ENCODE data around the gene LCAT.
"Not testable (repeated sequence)": the region's sequence is repeated elsewhere in the genome, so short reads cannot be mapped to it uniquely, and the experiment has no call there.

Gene LCAT, protein sequence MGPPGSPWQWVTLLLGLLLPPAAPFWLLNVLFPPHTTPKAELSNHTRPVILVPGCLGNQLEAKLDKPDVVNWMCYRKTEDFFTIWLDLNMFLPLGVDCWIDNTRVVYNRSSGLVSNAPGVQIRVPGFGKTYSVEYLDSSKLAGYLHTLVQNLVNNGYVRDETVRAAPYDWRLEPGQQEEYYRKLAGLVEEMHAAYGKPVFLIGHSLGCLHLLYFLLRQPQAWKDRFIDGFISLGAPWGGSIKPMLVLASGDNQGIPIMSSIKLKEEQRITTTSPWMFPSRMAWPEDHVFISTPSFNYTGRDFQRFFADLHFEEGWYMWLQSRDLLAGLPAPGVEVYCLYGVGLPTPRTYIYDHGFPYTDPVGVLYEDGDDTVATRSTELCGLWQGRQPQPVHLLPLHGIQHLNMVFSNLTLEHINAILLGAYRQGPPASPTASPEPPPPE

DNA sequence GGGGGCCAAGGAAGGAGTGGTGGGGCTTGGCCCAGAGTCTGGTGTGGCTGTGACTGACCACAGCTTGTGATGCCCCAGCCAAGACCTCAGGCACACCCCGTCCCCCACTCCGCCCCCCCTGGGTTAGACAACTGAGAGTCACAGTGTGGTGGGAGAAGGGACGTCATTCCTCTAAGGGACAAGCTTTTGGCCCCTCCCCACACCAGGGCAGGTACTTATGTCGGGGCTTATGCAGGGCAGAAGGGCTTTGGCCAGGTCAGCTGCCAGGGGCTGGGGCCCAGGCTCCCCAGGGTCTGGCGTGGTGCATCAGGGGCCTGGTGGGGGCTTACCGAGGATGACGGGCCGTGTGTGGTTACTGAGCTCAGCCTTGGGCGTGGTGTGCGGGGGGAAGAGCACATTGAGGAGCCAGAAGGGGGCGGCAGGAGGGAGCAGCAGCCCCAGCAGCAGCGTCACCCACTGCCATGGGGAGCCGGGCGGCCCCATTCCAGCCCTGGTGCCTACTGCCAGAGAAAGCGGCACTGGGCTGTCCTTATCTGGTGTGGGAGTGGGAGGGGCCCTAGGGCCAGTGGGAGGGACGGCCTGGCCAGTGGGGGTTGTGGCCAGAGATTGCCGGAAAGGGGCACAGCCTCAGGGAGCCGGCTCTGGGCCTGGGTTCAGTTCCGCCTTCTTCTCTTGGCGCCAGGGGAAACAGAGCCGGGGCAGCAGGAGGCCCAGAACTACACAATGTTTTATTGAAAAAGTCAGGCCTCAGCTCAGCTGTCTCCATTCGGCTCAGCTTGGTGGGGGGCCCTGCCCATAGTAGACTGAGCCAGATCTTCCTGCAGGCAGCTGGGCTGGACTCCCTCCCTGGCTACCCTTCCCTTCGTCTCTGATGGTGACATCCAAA lies at the start of gene LCAT:
TSS of gene LCAT (minus strand) at position 502 of the 886 bp plus-strand sequence. CDS start at position 483, 19 bp downstream.
- no peak for DNase-seq (ENCODE audit: low spot score)

DNA sequence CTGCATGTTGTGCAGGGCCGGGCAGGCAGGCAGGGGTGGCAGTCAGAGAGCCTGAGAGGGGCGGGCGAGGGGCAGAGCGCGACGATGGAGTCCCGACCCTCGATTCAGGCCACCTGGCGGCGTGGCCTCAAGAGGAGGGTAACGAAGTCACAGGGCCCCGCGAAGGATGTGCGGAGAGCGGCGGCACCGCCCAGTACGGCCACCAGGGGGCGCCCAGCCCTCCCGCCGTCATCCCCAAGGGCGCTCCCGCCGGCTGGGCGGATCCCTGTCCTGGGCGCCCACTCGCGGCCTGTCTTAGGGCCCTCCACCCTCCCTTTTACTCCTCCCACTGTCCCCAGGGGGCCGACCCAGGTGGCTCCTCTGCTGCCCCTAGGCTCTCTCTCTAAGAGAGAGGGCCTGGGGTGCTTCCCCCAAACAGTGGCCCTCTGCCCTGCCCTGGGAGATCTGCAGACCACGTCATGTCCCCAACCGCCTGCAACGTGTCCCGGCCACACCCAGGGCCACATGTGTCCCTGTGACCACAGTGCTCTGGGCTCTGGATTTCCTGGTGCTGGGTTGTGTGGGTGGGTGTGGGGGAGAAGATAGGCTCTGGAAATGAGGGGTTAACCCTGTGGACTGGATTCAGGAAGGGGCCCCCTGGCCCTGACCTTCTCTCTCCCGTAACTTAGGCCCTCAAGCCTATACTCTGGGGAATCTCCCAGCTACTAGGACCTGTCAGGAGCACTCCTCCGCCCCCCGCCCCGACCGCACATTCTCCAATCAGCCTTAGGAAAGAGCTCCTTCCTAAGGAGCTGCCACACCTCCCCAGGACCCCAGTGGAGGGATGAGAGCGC lies 49.5 kb upstream of the LCAT start:
- peak; percentile 94 for DNase-seq (ENCODE audit: low spot score)

DNA sequence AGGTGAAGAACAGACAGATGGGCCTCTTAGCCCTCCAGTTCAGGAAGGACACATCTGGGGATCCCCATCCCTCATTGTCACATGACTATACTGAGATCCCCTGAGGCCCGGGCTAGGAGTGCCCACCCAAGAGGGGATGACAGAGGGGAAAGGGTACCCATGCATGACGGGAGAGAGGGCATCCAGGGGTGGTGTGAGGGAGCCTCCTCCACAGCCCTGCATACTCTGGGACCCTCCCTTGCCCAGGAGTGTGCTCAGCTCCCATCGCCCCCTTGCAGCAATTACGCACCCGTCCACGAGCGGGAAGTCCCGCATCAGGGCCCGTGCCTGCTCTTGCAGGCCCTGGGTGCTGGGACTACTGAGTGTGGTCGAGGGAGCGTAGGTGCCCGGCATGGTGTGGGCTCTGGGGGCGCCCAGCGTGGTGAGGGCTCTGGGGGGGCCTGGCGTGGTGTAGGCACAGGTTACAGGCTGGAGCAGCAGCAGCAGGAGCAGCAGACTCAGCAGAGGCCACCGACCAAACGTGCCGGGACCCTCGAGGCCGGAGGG lies 48.8 kb upstream of the LCAT start:
- DNase-seq (ENCODE audit: low spot score), result no peak

DNA sequence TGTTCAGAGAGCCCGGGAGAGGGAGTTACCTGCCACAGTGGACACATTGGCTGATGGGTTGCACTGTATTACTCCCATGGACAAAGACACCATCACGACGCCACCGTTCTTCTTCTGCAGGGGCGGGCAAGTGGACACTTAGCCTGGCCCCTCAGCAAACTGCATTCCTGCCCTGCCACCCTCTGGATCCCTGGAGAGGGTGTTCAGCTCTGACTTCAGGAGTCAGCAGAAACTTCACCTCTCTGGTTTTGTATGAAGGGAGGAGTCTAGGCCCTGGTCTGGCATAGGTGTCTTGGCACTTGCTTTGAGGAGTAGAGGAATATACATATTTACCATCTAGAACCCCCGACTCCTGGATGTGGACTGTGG lies 46.1 kb upstream of the LCAT start:
- DNase-seq (ENCODE audit: low spot score), result no peak

DNA sequence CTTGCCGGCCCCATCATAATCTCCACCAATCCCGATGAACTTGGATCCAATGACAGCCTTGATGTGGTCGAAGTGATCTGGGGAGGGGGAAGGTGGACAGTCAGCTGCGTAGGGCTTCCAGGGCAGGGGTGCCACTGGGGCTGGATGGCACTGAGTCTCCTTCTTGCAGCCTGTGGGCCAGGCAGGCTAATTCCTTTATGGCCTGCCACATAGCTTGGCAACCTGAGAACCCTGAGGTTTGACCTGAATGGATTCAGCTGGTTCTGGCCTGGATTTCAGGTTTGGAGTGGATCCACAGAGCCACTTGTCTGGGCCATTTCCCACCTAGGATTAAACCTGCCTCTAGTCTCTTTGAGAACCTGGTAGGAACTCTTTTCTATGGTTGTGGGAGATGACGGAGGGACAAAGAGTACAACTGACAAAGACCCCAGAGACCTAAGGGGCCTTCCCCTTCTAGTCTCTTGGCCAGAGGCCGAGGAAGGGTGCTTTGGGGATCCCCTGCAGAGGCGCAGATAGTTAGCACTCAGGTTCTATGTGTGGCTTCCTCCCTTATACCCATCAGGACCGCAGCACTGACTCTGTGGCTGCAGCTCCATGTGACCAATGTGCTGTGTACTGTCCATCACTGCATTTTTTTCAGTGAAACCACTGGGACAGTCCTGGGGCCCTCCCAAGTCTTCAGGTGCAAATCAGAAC lies 45.5 kb upstream of the LCAT start:
- DNase-seq (ENCODE audit: low spot score), result no peak

DNA sequence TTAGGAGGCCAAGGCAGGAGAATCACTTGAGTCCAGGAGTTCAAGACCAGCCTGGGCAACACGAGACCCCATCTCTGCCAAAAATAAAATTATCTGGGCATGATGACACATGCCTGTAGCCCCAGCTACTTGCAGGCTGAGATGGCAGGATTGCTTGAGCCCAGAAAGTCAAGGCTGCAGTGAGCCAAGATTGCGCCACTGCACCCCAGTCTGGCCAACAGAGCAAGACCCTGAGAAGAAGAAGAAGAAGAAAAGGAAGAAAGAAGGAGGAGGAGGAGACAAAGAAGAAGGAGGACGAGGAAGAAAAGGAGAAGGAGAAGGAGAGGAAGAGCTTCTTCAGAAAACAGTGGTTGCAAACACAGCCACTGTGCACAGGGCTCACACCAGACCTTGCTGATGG lies 44.8 kb upstream of the LCAT start:
- no peak for DNase-seq (ENCODE audit: low spot score)

DNA sequence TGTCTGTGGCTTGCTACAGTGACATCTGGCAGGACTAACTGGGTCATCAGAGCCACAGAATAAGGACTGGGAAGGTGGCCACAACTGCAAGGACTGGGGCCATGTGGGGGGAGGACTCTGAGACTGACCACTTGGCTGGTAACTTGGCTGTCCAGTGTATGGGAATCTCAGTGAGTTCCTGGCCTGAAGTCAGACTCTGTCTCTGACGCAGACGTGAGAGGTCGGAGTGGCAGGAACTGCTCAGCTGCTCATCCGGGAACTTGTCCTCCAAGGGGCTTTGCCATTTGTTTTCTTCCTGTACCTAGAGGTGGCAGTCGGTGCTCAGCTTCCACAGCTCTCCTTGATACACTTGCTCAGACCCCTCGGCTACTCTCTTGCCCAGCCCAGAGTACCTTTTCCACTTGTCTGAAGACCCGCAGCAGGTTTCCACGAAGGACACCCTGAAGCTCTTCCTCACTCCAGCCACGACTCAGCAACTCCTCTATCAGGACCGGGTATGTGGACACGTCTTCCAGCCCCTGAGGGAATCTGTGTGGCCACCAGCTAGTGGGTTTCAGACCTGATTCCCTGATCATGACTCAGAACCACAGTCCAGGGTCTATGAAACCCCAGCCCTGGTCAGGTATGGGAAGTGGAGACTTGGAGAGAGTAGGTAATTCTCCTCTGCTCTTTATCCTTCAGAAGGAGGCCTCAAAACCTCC lies 43.7 kb upstream of the LCAT start:
- no peak for DNase-seq (ENCODE audit: low spot score)

DNA sequence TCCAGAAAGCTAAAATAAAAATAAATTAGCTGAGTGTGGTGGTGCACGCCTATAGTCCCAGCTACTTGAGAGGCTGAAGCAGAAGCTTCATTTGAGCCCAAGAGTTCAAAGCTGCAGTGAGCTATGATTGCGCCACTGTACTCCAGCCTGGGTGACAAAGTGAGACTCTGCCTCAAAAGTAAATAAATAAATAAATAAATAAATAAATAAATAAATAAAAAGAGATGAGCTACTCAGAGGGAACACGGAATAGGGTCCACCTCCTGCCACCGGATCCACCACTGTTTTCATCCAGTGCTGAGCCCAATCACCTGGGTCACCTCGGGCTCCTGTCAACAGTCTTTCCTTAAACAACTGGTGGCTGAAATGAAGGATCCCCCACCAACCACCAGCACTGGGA lies 43.0 kb upstream of the LCAT start:
- DNase-seq (ENCODE audit: low spot score), result no peak

DNA sequence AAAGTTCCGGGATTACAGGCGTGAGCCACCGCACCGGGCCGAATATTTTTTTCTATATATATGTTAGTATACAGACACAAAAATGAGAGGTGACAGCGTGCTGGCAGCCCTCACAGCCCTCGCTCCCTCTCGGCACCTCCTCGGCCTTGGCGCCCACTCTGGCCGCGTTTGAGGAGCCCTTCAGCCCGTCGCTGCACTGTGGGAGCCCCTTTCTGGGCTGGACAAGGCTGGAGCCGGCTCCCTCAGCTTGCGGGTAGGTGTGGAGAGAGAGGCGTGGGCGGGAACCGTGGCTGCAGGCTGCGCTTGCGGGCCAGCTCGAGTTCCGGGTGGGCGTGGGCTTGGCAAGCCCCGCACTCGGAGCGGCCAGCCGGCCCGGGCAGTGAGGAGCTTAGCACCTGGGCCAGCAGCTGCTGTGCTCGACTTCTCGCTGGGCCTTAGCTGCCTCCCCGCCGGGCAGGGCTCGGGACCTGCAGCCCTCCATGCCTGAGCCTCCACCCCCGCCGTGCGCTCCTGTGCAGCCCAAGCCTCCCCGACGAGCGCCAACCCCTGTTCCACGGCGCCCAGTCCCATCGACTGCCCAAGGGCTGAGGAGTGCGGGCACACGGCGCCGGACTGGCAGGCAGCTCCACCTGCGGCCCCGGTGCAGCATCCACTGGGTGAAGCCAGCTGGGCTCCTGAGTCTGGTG lies 38.2 kb upstream of the LCAT start:
- no peak for DNase-seq (ENCODE audit: low spot score)

DNA sequence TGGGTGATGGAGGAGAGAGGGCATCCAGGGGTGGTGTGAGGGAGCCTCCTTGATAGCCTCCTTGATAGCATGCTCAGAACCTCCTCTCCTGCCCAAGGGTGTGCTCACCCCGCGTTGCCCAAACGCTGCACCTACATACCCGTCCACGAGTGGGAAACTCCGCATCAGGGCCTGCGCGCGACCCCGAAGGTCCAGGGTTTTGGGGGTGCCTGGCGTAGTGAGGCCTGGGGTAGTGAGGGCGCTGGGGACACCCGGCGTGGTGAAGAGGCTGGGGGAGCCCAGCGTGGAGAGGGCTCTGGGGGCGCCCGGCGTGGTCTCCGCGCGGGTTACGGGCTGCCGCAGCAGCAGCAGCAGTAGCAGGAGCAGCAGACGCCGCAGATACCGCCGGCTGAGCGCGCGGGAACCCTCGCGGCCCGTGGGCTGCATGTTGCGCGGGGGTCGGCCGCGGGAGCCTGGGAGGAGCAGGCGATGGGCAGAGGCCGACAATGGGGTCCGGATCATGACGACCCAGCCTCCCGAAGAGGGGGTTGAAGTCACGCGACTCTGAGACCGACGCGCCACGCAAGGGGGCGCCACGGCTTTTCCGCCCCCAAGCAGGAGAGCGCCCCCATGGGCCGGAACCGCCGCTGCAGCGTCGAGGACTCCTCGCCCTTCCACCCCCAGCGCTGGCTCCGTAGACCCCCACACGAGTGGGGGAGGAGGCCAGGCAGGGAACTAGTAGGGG lies 36.2 kb upstream of the LCAT start, which contains the start of gene DPEP3:
TSS of gene DPEP3 (minus strand) at position 545 of the 724 bp plus-strand sequence. CDS start at position 426, 119 bp downstream.
- DNase-seq (ENCODE audit: low spot score), result no peak

DNA sequence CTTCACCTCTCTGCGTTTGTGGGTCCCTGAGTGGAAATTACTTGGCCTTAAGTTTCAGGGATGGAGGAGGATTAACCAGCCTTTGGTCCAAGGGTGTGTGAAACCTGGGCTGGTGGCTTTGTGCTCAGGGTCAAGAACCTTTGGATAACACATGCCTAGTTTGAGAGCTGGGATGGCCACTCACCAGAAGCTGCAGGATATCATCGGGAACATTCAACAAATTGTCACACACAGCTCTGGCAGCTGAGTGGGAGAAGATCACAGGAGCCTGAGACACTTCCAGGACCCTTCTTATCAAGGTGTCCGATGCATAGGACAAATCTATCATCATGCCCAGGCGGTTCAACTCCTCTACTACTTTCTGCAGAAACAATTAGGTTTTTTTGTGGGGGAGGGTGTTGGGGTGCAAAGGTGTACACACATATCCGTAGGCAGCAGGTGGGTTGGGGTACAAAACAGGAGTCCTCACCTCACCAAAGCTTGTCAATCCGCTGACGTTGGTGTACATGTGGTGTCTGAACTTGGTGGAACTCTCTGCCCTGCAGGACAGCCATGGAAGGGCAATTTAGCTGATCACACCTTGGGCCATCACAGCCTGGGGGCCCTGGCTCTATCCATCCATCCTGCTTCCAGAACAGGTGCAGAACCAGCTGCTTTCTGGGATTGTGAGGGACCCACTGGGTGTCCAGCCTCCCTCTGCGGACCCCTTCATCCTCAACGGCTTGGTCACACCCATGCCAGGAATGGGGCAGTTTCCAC lies 33.7 kb upstream of the LCAT start:
- DNase-seq (ENCODE audit: low spot score), result no peak

DNA sequence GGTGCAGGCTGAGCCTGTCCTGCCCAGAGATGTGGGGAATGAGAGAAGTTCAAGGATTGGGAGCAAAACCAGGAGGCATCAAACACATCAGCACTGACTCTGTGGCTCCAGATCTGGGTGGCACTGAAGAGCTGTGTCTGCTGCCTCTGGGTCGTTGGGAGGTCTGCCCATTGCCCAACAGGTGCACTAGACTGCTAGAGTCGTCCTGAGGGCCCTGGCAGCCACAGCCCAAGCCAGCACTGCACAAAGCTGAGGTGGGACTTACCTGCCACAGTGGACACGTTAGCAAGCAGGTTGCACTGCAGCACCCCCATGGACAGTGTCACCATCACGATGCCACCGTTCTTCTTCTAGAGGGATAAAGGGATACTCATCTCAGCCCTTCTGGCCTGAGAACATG lies 33.1 kb upstream of the LCAT start:
- DNase-seq (ENCODE audit: low spot score), result no peak

DNA sequence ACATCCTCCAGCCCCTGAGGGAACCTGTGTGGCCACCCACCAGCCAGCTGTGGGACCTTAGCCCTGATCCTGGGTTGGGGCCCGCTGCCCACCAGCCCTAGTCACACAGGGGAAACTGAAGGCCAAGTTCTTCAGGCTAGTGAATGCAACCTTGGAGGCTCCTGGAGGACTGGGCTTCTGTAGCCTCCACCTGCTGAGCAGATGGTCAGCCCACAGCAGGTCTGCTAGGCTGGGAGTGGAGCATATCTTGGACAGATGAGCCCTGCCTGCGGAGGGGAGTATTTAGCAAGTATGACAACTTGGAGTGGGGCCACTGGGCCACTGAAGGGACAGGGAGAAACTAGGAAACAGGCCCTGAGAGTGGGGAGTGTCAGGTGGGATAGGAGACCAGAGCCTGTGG lies 32.3 kb upstream of the LCAT start:
- DNase-seq (ENCODE audit: low spot score), result no peak

DNA sequence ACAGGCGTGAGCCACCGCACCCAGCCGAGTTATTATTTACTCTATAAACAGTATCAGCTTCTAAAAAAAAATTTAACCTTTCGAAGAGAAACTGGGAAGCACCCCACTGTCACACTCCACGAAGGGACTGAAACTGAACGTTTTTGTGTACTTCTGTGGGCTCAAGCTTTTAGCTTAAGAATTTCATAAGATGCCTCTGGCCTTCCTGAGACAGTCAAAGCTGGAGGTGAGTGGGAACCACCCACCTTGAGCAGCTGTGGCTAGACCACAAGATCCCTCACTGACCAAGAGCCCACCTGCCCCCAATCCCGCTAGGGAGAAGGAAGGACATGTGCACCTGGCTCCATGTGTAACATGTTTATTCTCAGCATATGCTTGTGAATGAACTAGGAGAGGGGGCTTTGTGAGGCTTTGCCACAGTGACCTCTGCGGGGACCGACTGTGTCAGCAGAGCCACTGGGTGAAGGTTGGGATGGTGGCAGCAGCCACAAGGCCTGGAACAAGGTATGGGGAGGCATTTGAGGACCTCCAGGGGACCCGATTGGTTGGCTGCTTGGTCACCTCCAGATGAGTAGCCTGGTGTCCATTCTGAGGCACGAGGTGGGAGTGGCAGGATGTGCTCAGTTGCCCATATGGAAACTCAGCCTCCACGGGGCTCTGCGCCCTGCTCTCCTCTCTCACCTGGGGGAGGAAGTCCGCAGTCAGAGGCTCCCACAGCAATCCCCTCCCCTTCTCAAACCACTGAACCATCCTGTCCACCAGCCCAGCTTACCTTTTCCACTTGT lies 31.6 kb upstream of the LCAT start:
- no peak for DNase-seq (ENCODE audit: low spot score)

DNA sequence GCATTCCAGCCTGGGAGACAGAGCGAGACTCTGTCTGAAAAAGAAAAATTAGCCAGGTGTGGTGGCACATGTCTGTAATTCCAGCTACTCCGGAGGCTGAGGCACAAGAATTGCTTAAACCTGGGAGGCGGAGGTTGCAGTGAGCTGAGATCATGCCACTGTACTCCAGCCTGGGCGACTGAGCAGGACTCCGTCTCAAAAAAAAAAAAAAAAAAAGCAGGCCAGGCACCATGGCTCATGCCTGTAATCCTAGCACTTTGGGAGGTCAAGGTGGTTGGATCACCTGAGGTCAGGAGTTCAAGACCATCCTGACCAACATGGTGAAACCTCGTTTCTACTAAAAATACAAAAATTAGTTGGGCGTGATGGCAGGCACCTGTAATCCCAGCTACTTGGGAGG lies 28.4 kb upstream of the LCAT start:
- not testable (repeated sequence) for DNase-seq (ENCODE audit: low spot score)

DNA sequence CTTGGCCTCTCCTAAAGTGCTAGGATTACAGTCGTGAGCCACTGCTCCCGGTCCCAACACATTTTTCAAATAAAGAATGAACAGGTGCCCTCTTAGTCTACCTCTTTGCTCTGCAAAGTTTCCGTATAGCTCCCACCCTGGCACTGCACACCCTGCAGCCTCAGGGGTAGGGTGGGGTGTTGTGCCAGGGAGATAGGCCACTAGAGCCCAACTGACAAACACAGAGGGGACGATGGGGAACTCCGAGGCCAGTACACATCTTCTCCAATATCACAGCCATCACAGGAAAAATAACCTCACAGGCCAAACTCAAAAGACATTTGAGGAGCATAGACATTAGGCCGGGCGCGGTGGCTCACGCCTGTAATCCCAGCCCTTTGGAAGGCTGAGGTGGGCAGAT lies 27.2 kb upstream of the LCAT start:
- DNase-seq (ENCODE audit: low spot score), result no peak

DNA sequence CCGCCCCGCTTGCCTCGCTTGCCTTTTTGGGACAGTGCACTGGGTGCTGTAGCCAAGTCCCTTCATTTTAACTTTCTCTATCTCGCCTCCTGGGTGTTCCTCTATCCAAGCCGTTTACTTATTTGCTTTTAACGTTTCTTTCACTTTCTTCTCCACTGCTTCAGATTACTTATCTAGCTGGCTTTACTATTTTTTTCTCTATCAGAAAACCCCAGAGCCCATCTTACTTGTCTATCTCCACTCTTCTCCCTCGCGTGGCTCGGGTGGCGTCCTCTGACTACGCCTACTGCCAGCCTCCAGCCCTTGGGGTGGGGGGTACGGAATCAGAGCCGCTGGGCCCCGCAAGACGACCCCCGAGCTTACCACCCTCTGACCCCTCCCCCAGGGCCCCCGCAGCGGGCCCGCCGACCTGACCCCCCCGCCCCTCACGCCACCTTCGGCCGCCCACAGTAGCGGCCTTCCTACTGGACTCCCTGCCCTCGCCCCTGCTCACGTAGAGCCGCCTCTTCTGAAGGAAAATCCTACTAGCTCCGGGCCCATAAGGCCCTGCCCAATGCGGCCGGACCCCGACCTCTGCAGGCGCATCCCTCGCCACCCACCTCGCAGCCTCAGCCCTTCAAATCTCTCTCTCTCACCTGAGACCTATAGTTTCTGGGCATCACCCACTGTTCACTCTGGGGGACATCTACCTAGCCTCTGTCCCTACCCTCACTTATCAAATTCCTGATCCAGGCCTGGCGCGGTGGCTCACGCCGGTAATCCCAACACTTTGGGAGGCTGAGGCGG lies 25.5 kb upstream of the LCAT start:
- no peak for DNase-seq (ENCODE audit: low spot score)
